LoVo (cell line): ENCODE measurements around the gene CCDC179.

Experiments
- DNase-seq: peaks from one replicate; pipeline ENCODE4 v3.0.0-alpha.2; 2016; ENCODE audit warnings: low spot score

The CCDC179 gene

DNA sequence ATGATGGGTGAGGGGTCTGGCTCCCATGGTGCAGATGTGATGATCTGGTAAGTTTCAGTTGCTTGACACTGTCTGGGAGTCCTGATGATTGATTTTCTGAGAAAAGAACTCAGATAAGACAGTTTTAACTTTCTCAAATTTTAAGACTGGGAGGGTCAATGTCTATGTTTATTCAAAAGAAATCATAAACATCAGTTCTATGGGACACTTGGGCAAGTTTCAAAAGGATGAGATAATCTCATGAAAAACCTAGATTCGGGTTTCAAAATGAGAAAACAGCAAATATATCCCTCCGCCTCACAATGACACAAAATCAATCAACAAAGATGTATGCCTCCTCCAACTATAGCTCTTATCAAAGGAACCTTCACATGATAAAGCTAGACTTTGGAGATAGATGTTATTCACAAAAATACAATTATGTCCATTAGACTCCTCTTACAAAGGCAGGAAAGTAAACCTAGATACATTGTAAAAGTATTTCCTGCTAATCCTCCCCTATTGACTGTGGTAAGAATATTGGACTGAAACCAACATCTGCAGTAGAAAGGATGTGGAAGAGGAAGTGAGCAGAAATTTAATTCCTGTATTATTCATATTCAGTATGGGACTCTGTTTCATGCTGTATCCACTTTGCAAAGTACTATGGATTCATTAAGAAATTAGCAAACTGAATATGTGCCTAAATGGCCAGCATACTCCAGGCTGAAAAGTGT is 52.3 kb downstream of the CCDC179 start:
- DNase-seq = no peak

GRCh38 chr11:22807391-22807790 is 52.9 kb downstream of the CCDC179 start:
- no peak for DNase-seq

DNA sequence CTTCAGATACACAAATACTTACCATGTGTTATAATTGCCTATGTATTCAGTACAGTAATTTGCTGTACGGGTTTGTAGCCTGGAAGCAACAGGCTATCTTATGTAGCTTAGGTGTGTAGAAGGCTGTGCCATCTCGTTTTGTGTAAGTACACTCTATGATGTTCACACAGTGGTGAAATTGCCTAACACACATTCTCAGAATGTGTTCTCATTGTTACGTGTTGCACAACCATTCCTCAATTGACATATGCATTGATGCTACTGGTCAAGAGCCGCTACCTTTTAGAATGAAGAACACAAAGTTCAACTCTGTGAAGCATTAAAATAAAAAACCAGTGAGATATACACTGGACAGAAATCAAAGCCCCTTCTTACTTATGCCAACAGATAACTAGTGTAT is 57.4 kb downstream of the CCDC179 start:
- no peak for DNase-seq

DNA sequence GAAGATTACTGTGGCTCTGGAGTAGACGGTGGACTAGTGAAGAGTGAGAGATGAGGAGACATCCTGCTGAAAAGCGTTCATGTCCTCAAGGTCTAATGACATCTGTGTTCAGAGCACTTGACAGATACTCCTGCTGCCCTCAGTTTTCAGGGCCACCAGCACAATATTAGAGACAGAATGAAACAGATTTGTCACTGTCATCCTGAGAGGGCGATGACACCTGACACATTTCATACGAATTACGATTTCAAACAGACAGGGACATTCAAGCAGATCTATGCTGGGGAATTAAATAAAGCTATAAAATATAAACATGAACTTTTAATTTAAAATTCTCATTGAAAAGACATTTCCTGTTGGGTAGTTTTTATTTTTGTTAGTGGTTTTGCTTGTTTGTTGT is 59.8 kb downstream of the CCDC179 start:
- DNase-seq = no peak

DNA sequence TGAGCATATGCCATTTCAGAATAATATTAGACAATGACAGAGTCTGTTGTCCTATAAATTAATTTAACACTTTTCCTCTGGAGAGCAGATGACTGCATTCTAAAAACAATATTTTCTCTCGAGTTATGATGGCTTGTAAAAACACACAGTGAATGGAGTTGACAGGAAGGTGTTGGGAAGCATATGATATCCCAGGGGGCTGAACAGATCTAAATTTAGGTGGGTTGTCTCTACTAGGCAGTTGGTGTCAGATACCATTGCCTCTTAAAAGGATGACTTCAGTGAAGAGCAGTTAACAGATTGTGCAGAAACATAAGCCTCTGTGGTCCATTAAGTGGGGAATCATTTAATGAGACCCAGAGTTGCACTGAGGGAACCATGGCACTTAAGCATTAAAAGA is 61.4 kb downstream of the CCDC179 start:
- no peak for DNase-seq

DNA sequence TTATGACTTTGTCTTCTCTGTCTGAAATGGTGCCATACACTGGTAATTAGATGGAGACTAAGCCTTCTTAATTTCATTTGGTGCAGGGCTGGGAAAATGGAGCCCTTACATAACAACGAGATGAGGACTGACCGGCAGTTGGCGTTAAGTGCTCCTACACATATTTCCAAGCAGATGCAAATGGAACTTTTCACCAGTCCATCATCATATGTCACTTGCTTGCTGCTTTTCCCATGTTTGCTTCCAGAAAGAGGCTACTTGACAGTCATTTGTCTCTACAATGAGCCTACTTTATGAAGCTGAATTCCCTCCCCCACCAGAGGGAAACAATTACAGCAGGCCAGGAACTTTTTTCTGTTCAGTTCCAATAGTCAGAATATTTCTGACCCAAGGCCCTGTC is 63.2 kb downstream of the CCDC179 start:
- DNase-seq = no peak
